SU-DHL-6 (cell line): ENCODE results near the gene TMEM41A.

Experiments used
- H2AFZ ChIP-seq: fragments of 200-600 bp; sonication (generic); 2 replicates; pipeline ENCODE4 v1.6.1; 2014; ENCODE audit warnings: low read depth, mild to moderate bottlenecking, moderate library complexity, mixed read lengths, antibody characterized with exemption, low read length; ENCODE audit not compliant: severe bottlenecking
- H3F3A ChIP-seq: fragments of 200-600 bp; shearing (Covaris generic); 2 replicates; pipeline ENCODE4 v1.6.0; 2016; ENCODE audit warnings: antibody characterized with exemption, mild to moderate bottlenecking; ENCODE audit not compliant: insufficient read depth
- H3K27ac ChIP-seq: fragments of 200-600 bp; sonication (generic); 2 replicates; pipeline ENCODE4 v1.5.1; 2016; ENCODE audit warnings: low read depth, mild to moderate bottlenecking, low read length, moderate library complexity, mixed read lengths
- H3K27me3 ChIP-seq: fragments of 200-600 bp; sonication (generic), shearing (Covaris generic); 2 replicates; pipeline ENCODE4 v1.6.0; 2014; ENCODE audit warnings: mild to moderate bottlenecking, low read length
- H3K36me3 ChIP-seq: fragments of 200-600 bp; sonication (generic); 2 replicates; pipeline ENCODE4 v1.6.1; 2014; ENCODE audit warnings: mild to moderate bottlenecking, low read length, mixed read lengths
- H3K4me2 ChIP-seq: fragments of 300-600, 200-600 bp; shearing (Covaris generic), sonication (generic); 2 replicates; pipeline ENCODE4 v1.6.0; 2014; ENCODE audit warnings: low read length, low read depth, mild to moderate bottlenecking; ENCODE audit not compliant: poor library complexity, severe bottlenecking
- H3K4me3 ChIP-seq: fragments of 200-600 bp; sonication (generic); 2 replicates; pipeline ENCODE4 v1.5.1; 2014; ENCODE audit warnings: antibody characterized with exemption, low read length, mild to moderate bottlenecking, mixed read lengths; ENCODE audit not compliant: insufficient read depth, poor library complexity, severe bottlenecking
- H3K79me2 ChIP-seq: fragments of 200-600 bp; sonication (generic); 2 replicates; pipeline ENCODE4 v1.6.1; 2014; ENCODE audit warnings: mild to moderate bottlenecking, low read length, moderate library complexity; ENCODE audit not compliant: insufficient read depth
- H3K9ac ChIP-seq: fragments of 200-600 bp; sonication (generic); 2 replicates; pipeline ENCODE4 v1.7.0; 2014; ENCODE audit warnings: mild to moderate bottlenecking, low read length
- H3K9me2 ChIP-seq: fragments of 200-600 bp; sonication (generic); replicated peaks from 2 replicates; pipeline ENCODE4 v1.6.1; 2014; ENCODE audit warnings: low read length; ENCODE audit not compliant: insufficient read depth
- H3K9me3 ChIP-seq: fragments of 200-600 bp; sonication (generic); 2 replicates; pipeline ENCODE4 v1.6.1; 2014; ENCODE audit warnings: low read length, mixed read lengths; ENCODE audit not compliant: insufficient read depth
- H4K20me1 ChIP-seq: fragments of 200-600 bp; sonication (generic); 2 replicates; pipeline ENCODE4 v1.6.1; 2014; ENCODE audit warnings: low read depth, mild to moderate bottlenecking, antibody characterized with exemption, low read length, moderate library complexity, mixed read lengths
- CTCF ChIP-seq: fragments of 200-600 bp; sonication (generic); IDR thresholded peaks from one replicate; pipeline ENCODE4 v1.5.1; 2017; ENCODE audit warnings: antibody characterized with exemption, mild to moderate bottlenecking, low read length, moderate library complexity; ENCODE audit not compliant: insufficient read depth, poor library complexity, severe bottlenecking
- EZH2phosphoT487 ChIP-seq: fragments of 200-600 bp; sonication (generic), shearing (Covaris generic); conservative IDR thresholded peaks from 2 replicates; pipeline ENCODE4 v1.6.1; 2018; ENCODE audit warnings: mild to moderate bottlenecking, antibody characterized with exemption, low read length, moderate library complexity, mixed read lengths

The TMEM41A gene

GRCh38 chr3:185530856-185531255, 32.0 kb upstream of the TMEM41A start:
- Histone ChIP-seq H3K9ac (no peak overlapping the region), H2AFZ (no peak overlapping the region), H3K27ac (no peak overlapping the region)

GRCh38 chr3:185528532-185528931, 29.7 kb upstream of the TMEM41A start:
- no peak overlapping the region for H2AFZ ChIP-seq
- no peak overlapping the region for H3K27ac ChIP-seq
- no peaks in the 10 kb centered on the region for H3K79me2 ChIP-seq
- no peaks in the 10 kb centered on the region for H3F3A ChIP-seq
- H4K20me1 ChIP-seq: no peaks in the 10 kb centered on the region
- no peak overlapping the region for H3K4me3 ChIP-seq
- no peak overlapping the region for H3K4me2 ChIP-seq
- no peaks in the 10 kb centered on the region for H3K36me3 ChIP-seq
- no peaks in the 10 kb centered on the region for H3K27me3 ChIP-seq
- no peak overlapping the region for H3K9ac ChIP-seq
- H3K9me2 ChIP-seq: no peaks in the 10 kb centered on the region
- no peak for TF ChIP-seq EZH2phosphoT487
- TF ChIP-seq CTCF: no peak
- no peaks in the 10 kb centered on the region for H3K9me3 ChIP-seq

More at GRCh38 chr3:185530856-185531255, 32.0 kb upstream of the TMEM41A start:
- H3K79me2 ChIP-seq: no peaks in the 10 kb centered on the region
- no peaks in the 10 kb centered on the region for H4K20me1 ChIP-seq
- no peaks in the 10 kb centered on the region for H3F3A ChIP-seq
- H3K27me3 ChIP-seq: no peaks in the 10 kb centered on the region
- no peak overlapping the region for H3K4me2 ChIP-seq
- no peaks in the 10 kb centered on the region for H3K9me2 ChIP-seq
- H3K4me3 ChIP-seq: no peak overlapping the region
- no peaks in the 10 kb centered on the region for H3K36me3 ChIP-seq
- TF ChIP-seq CTCF (no peak), EZH2phosphoT487 (no peak)
- H3K9me3 ChIP-seq: no peaks in the 10 kb centered on the region

- H4K20me1 ChIP-seq: no peaks in the 10 kb centered on the region
- H3K9me3 ChIP-seq: no peaks in the 10 kb centered on the region
- H3K9ac ChIP-seq: no peak overlapping the region
- no peak overlapping the region for H3K4me3 ChIP-seq
- H3K79me2 ChIP-seq: no peaks in the 10 kb centered on the region
- H2AFZ ChIP-seq: no peak overlapping the region
- H3K27ac ChIP-seq: no peak overlapping the region
- H3K27me3 ChIP-seq: no peaks in the 10 kb centered on the region
- no peaks in the 10 kb centered on the region for H3K36me3 ChIP-seq
- no peaks in the 10 kb centered on the region for H3K9me2 ChIP-seq
- H3K4me2 ChIP-seq: no peak overlapping the region
- H3F3A ChIP-seq: no peaks in the 10 kb centered on the region
- TF ChIP-seq CTCF (no peak), EZH2phosphoT487 (no peak)
Observed at GRCh38 chr3:185527364-185527763, 28.5 kb upstream of the TMEM41A start.
